ENCODE data around the gene FGF4. TPM values are rescaled to one million over a fixed set of nuclear protein-coding genes. Genes with fewer than 3 reads are reported as not detected.

The FGF4 gene
- total RNA-seq, 1 donor from 2014 or later, result not detected

- no peak for DNase-seq
Measured at GRCh38 chr11:69807106-69807815, 32.1 kb upstream of the FGF4 start.

GRCh38 chr11:69804769-69805508 is 29.8 kb upstream of the FGF4 start:
- DNase-seq, result no peak

GRCh38 chr11:69803604-69804218 is 28.6 kb upstream of the FGF4 start:
- DNase-seq, result no peak

- DNase-seq, result no peak
Measured at GRCh38 chr11:69803022-69803421, 27.9 kb upstream of the FGF4 start.

- DNase-seq, result no peak
Measured at GRCh38 chr11:69802590-69802989, 27.4 kb upstream of the FGF4 start.

GRCh38 chr11:69801513-69802335 is 26.6 kb upstream of the FGF4 start:
- DNase-seq, result peak; percentile 47

- no peak for DNase-seq
Measured at GRCh38 chr11:69800278-69800677, 25.1 kb upstream of the FGF4 start.

GRCh38 chr11:69799582-69799981 is 24.4 kb upstream of the FGF4 start:
- DNase-seq, result peak; percentile 38

GRCh38 chr11:69799097-69799496 is 24.0 kb upstream of the FGF4 start:
- DNase-seq, result no peak

GRCh38 chr11:69797737-69798528 is 22.8 kb upstream of the FGF4 start:
- DNase-seq, result no peak

- no peak for DNase-seq
Measured at GRCh38 chr11:69797156-69797555, 22.0 kb upstream of the FGF4 start.

- DNase-seq, result no peak
Measured at GRCh38 chr11:69796063-69796462, 20.9 kb upstream of the FGF4 start.

GRCh38 chr11:69791276-69792180 is 16.4 kb upstream of the FGF4 start:
- no peak for DNase-seq

- no peak for DNase-seq
Measured at GRCh38 chr11:69788956-69789355, 13.8 kb upstream of the FGF4 start.

- no peak for DNase-seq
Measured at GRCh38 chr11:69787906-69788305, 12.8 kb upstream of the FGF4 start.

GRCh38 chr11:69787457-69787856 is 12.3 kb upstream of the FGF4 start:
- DNase-seq, result no peak

- DNase-seq, result no peak
Measured at GRCh38 chr11:69781241-69781640, 6.1 kb upstream of the FGF4 start.

GRCh38 chr11:69778373-69778772 is 3.2 kb upstream of the FGF4 start:
- DNase-seq, result no peak

GRCh38 chr11:69774354-69775162 is 583 bp downstream of the FGF4 start:
- no peak for DNase-seq

Data from dermis blood vessel endothelial cell (primary cell).